GM12874 (cell line): ENCODE results near the gene ILKAP.

ENCODE experiments used
- CTCF ChIP-seq: IDR thresholded peaks from 2 replicates; pipeline ENCODE4 v1.5.1; 2011; ENCODE audit warnings: low read depth, mild to moderate bottlenecking, control low read depth, low read length, moderate library complexity; ENCODE audit not compliant: insufficient read depth

Gene ILKAP

GRCh38 chr2:238166391-238167343 is 36.8 kb downstream of the ILKAP start:
- TF ChIP-seq CTCF: no peak

- no peak for TF ChIP-seq CTCF
Measured at GRCh38 chr2:238165288-238165921, 38.1 kb downstream of the ILKAP start.

GRCh38 chr2:238164906-238165287 is 38.6 kb downstream of the ILKAP start:
- no peak for TF ChIP-seq CTCF

GRCh38 chr2:238163481-238164198 is 39.9 kb downstream of the ILKAP start:
- TF ChIP-seq CTCF: no peak

GRCh38 chr2:238162846-238163441 is 40.6 kb downstream of the ILKAP start:
- no peak for TF ChIP-seq CTCF

- no peak for TF ChIP-seq CTCF
Measured at GRCh38 chr2:238162251-238162845, 41.1 kb downstream of the ILKAP start.
